Naive thymus-derived CD4-positive, alpha-beta T cell (primary cell): ENCODE data around the gene BAAT. TPM values are rescaled to one million over a fixed set of nuclear protein-coding genes. Genes with fewer than 3 reads are reported as not detected.
A peak's percentile ranks its signal among the peaks of the same experiment; 100 is the strongest.

Source experiments
- ATAC-seq: fragments of 150-1000 bp; cut with Tn5 transposase; 2 replicates; pipeline ENCODE4 v1.10.0; 2021; ENCODE audit warnings: mild to moderate bottlenecking, moderate library complexity
- CTCF ChIA-PET: fragments of 350-600 bp; sonication (Branson Sonifier 250); formaldehyde crosslinking; loops from one replicate; lab custom pipeline; 2021; ENCODE audit warnings: antibody characterized with exemption; lab: Charles Lee
- POLR2A ChIA-PET: fragments of 350-600 bp; sonication (Branson Sonifier 250); formaldehyde crosslinking; loops from one replicate; lab custom pipeline; 2021; ENCODE audit warnings: antibody characterized with exemption, inconsistent platforms; lab: Charles Lee
- DNase-seq, 9 donors: peaks; one replicate each; pipeline versions ENCODE4 v3.0.0 to v3.0.0-alpha.2; 2020 to 2022; ENCODE audit warnings: mixed read lengths in 1 of 9
- H3K27ac ChIP-seq: one replicate; pipeline ENCODE4 v1.7.0; 2013; ENCODE audit warnings: mild to moderate bottlenecking, low read depth, low read length, moderate library complexity
- H3K27me3 ChIP-seq, 2 donors: one replicate each; pipeline ENCODE4 v1.7.0; 2013; ENCODE audit warnings: low read length in 2 of 2, mild to moderate bottlenecking in 2 of 2, moderate library complexity in 2 of 2; ENCODE audit not compliant: control insufficient read depth in 2 of 2, insufficient read depth in 2 of 2
- H3K36me3 ChIP-seq, 3 experiments: 1 replicate in 2 of 3; 2 replicates in 1 of 3; pipeline ENCODE4 v1.7.0; 2013; ENCODE audit warnings: low read length in 3 of 3, mild to moderate bottlenecking in 3 of 3, moderate library complexity in 1 of 3; ENCODE audit not compliant: insufficient read depth in 3 of 3, control insufficient read depth in 2 of 3
- H3K4me1 ChIP-seq, 2 donors: one replicate each; pipeline ENCODE4 v1.7.0; 2013; ENCODE audit warnings: low read length in 2 of 2, mild to moderate bottlenecking in 2 of 2, moderate library complexity in 1 of 2; ENCODE audit not compliant: control insufficient read depth in 2 of 2, insufficient read depth in 2 of 2
- H3K4me3 ChIP-seq: 2 replicates; pipeline ENCODE4 v1.7.0; 2013; ENCODE audit warnings: mild to moderate bottlenecking, low read length
- H3K9me3 ChIP-seq, 3 experiments: 1 replicate in 2 of 3; 2 replicates in 1 of 3; pipeline ENCODE4 v1.7.0; 2013; ENCODE audit warnings: low read length in 3 of 3; ENCODE audit not compliant: control insufficient read depth in 2 of 3
- H3K27ac Mint-ChIP-seq, 9 donors: one replicate each; pipeline ENCODE4 v1.8.0; 2020 to 2022; ENCODE audit warnings: mixed read lengths in 9 of 9, mild to moderate bottlenecking in 8 of 9, moderate library complexity in 5 of 9, inconsistent platforms in 2 of 9
- H3K27me3 Mint-ChIP-seq, 5 donors: one replicate each; pipeline ENCODE4 v1.8.0; 2021 to 2022; ENCODE audit warnings: mixed read lengths in 5 of 5, mild to moderate bottlenecking in 1 of 5
- H3K36me3 Mint-ChIP-seq, 5 donors: one replicate each; pipeline ENCODE4 v1.8.0; 2020 to 2022; ENCODE audit warnings: mixed read lengths in 5 of 5, mild to moderate bottlenecking in 3 of 5, inconsistent platforms in 1 of 5
- H3K4me1 Mint-ChIP-seq, 7 donors: one replicate each; pipeline ENCODE4 v1.8.0; 2020 to 2022; ENCODE audit warnings: mixed read lengths in 7 of 7, mild to moderate bottlenecking in 3 of 7, inconsistent platforms in 1 of 7
- H3K4me3 Mint-ChIP-seq, 10 donors: one replicate each; pipeline ENCODE4 v1.8.0; 2020 to 2022; ENCODE audit warnings: mild to moderate bottlenecking in 10 of 10, mixed read lengths in 10 of 10, moderate library complexity in 6 of 10, inconsistent platforms in 2 of 10
- H3K9me3 Mint-ChIP-seq, 11 donors: one replicate each; pipeline ENCODE4 v1.8.0; 2020 to 2022; ENCODE audit warnings: mixed read lengths in 11 of 11, mild to moderate bottlenecking in 4 of 11, inconsistent platforms in 1 of 11, moderate library complexity in 1 of 11
- intact Hi-C, 2 donors: fragments of 100-400 bp; cut with micrococcal nuclease; formaldehyde crosslinking; loops; one replicate each; pipeline ENCODE4 v1.15.1; 2023
- polyA plus RNA-seq, 2 donors: library from polyadenylated mRNA; unstranded; fragments of 300-500 nt; fragmentation: Illumina TruSeq; gene quantifications; one replicate each; pipeline ENCODE4 v1.2.3, GENCODE V29; 2021
- total RNA-seq, 6 experiments: library from RNA in 5 of 6; stranded (reverse) in 5 of 6; gene quantifications; 1 replicate in 5 of 6; 2 replicates in 1 of 6; pipeline ENCODE4 v1.2.3 and lab custom pipeline; 2021 to 2026

Gene BAAT
- total and polyA plus RNA-seq, 7 experiments from 2014 or later: 0.07 TPM; not detected in 6

- H3K9me3 Mint-ChIP-seq: peaks cover 0 to 21% (median 6%) of the 10 kb centered on the region in 11 donors
- CTCF ChIA-PET: no interaction called here
- intact Hi-C loops: loop anchor here (5.0 to 10.0 kb wide), 6 partner anchors 60 to 1297 kb away; partner anchors contain the start of genes ERP44 (in 1 of the 2), INVS (in 1 of the 2) and MSANTD3 (in 1 of the 2)
- H3K27me3 Mint-ChIP-seq: no peaks in the 10 kb centered on the region
- peaks cover 40 to 87% (median 78%) of the 10 kb centered on the region in 7 donors for H3K4me1 Mint-ChIP-seq
- Histone ChIP-seq H3K27me3 (no peaks in the 10 kb centered on the region), H3K36me3 (peaks cover 0 to 12% (median 7%) of the 10 kb centered on the region in 3 experiments), H3K9me3 (no peaks in the 10 kb centered on the region), H3K4me1 (peaks cover 15 to 22% of the 10 kb centered on the region in 2 donors), H3K27ac (no peak overlapping the region), H3K4me3 (no peak overlapping the region)
- ATAC-seq: no peak
- H3K36me3 Mint-ChIP-seq: peaks cover 3 to 61% (median 49%) of the 10 kb centered on the region in 5 donors
- H3K27ac Mint-ChIP-seq: peak overlapping the region in 1 of 9 donors; percentile 87
- POLR2A ChIA-PET: interaction anchor here (1.1 kb wide), 1 partner anchor 16 kb away, joined by 6 read pairs; no protein-coding TSS in a partner anchor
- no peak for DNase-seq
- peak overlapping the region in 8 of 10 donors; percentile 8 to 98 (median 42) for H3K4me3 Mint-ChIP-seq
Measured at GRCh38 chr9:101394687-101395086, 9.9 kb upstream of the BAAT start.

- Histone ChIP-seq H3K4me3 (no peak overlapping the region), H3K27me3 (no peaks in the 10 kb centered on the region), H3K36me3 (peaks cover 0 to 19% (median 9%) of the 10 kb centered on the region in 3 experiments), H3K27ac (no peak overlapping the region), H3K4me1 (peaks cover 9 to 17% of the 10 kb centered on the region in 2 donors), H3K9me3 (no peaks in the 10 kb centered on the region)
- H3K9me3 Mint-ChIP-seq: peaks cover 0 to 21% (median 6%) of the 10 kb centered on the region in 11 donors
- intact Hi-C loops: loop anchor here in 1 of 2 donors (10.0 kb wide), 1 partner anchor 62 kb away; no protein-coding TSS in a partner anchor
- ATAC-seq: no peak
- ChIA-PET POLR2A (no interaction called here), CTCF (no interaction called here)
- peaks cover 35 to 78% (median 69%) of the 10 kb centered on the region in 7 donors for H3K4me1 Mint-ChIP-seq
- peaks cover 3 to 69% (median 54%) of the 10 kb centered on the region in 5 donors for H3K36me3 Mint-ChIP-seq
- peak overlapping the region in 5 of 9 donors; percentile 5 to 72 (median 40) for H3K27ac Mint-ChIP-seq
- no peak for DNase-seq
- no peaks in the 10 kb centered on the region for H3K27me3 Mint-ChIP-seq
- peak overlapping the region in 4 of 10 donors; percentile 22 to 67 (median 38) for H3K4me3 Mint-ChIP-seq
Measured at GRCh38 chr9:101393135-101393534, 8.3 kb upstream of the BAAT start.

- intact Hi-C loops: no loop called here
- Mint-ChIP-seq H3K27me3 (no peaks in the 10 kb centered on the region), H3K9me3 (peaks cover 4 to 28% (median 12%) of the 10 kb centered on the region in 11 donors), H3K36me3 (peaks cover 6 to 58% (median 50%) of the 10 kb centered on the region in 5 donors), H3K27ac (peak overlapping the region in 6 of 9 donors; percentile 35 to 86 (median 64)), H3K4me3 (no peak overlapping the region), H3K4me1 (peaks cover 8 to 39% (median 30%) of the 10 kb centered on the region in 7 donors)
- peaks cover 0 to 19% (median 9%) of the 10 kb centered on the region in 3 experiments for H3K36me3 ChIP-seq
- ChIA-PET POLR2A (interaction anchor here (1.1 to 1.6 kb wide), 2 partner anchors 10 to 146 kb away, joined by 3 to 6 read pairs; partner anchors contain the start of genes MRPL50 and ZNF189), CTCF (interaction anchor here (0.7 kb wide), 2 partner anchors 28 to 1339 kb away, joined by 3 read pairs; no protein-coding TSS in a partner anchor)
- H3K27ac ChIP-seq: no peak overlapping the region
- H3K9me3 ChIP-seq: peaks cover 0 to 9% (median 0%) of the 10 kb centered on the region in 3 experiments
- no peaks in the 10 kb centered on the region for H3K4me1 ChIP-seq
- H3K4me3 ChIP-seq: no peak overlapping the region
- no peak for ATAC-seq
- DNase-seq: no peak
- no peaks in the 10 kb centered on the region for H3K27me3 ChIP-seq
Measured at GRCh38 chr9:101388507-101388993, 3.7 kb upstream of the BAAT start.

- peak in 4 of 9 donors; percentile 11 to 17 (median 14) for DNase-seq
Measured at GRCh38 chr9:101387871-101388506, 3.2 kb upstream of the BAAT start.

GRCh38 chr9:101383361-101383760, 1.4 kb downstream of the BAAT start:
- CTCF ChIA-PET: no interaction called here
- peaks cover 0 to 7% (median 3%) of the 10 kb centered on the region in 7 donors for H3K4me1 Mint-ChIP-seq
- H3K27ac Mint-ChIP-seq: no peak overlapping the region
- intact Hi-C loops: no loop called here
- Histone ChIP-seq H3K36me3 (no peaks in the 10 kb centered on the region), H3K4me1 (no peaks in the 10 kb centered on the region), H3K27me3 (no peaks in the 10 kb centered on the region), H3K9me3 (peaks cover 0 to 9% (median 0%) of the 10 kb centered on the region in 3 experiments), H3K4me3 (no peak overlapping the region), H3K27ac (no peak overlapping the region)
- H3K9me3 Mint-ChIP-seq: peaks cover 0 to 19% (median 7%) of the 10 kb centered on the region in 11 donors
- no peak for ATAC-seq
- POLR2A ChIA-PET: interaction anchor here (1.3 kb wide), 1 partner anchor 15 kb away, joined by 3 read pairs; the partner anchor contains the start of genes MRPL50 and ZNF189
- H3K36me3 Mint-ChIP-seq: peaks cover 5 to 16% (median 15%) of the 10 kb centered on the region in 5 donors
- DNase-seq: no peak
- H3K4me3 Mint-ChIP-seq: no peak overlapping the region
- H3K27me3 Mint-ChIP-seq: peaks cover 0 to 5% (median 0%) of the 10 kb centered on the region in 5 donors

More at GRCh38 chr9:101387871-101388506, 3.2 kb upstream of the BAAT start:
- no peaks in the 10 kb centered on the region for H3K4me1 ChIP-seq
- no peak overlapping the region for H3K4me3 ChIP-seq
- Mint-ChIP-seq H3K36me3 (peaks cover 6 to 52% (median 46%) of the 10 kb centered on the region in 5 donors), H3K27ac (peak overlapping the region in 8 of 9 donors; percentile 33 to 86 (median 64)), H3K9me3 (peaks cover 4 to 29% (median 11%) of the 10 kb centered on the region in 11 donors), H3K4me3 (no peak overlapping the region), H3K27me3 (no peaks in the 10 kb centered on the region), H3K4me1 (peaks cover 7 to 35% (median 26%) of the 10 kb centered on the region in 7 donors)
- ChIA-PET CTCF (interaction anchor here (0.7 kb wide), 1 partner anchor 27 kb away, joined by 3 read pairs; no protein-coding TSS in a partner anchor), POLR2A (interaction anchor here (1.1 kb wide), 1 partner anchor 146 kb away, joined by 3 read pairs; no protein-coding TSS in a partner anchor)
- H3K9me3 ChIP-seq: peaks cover 0 to 9% (median 0%) of the 10 kb centered on the region in 3 experiments
- intact Hi-C loops: no loop called here
- no peaks in the 10 kb centered on the region for H3K27me3 ChIP-seq
- H3K27ac ChIP-seq: no peak overlapping the region
- H3K36me3 ChIP-seq: peaks cover 0 to 19% (median 9%) of the 10 kb centered on the region in 3 experiments
- peak; percentile 82 for ATAC-seq

- Mint-ChIP-seq H3K27ac (no peak overlapping the region), H3K4me1 (no peaks in the 10 kb centered on the region), H3K9me3 (peaks cover 0 to 26% (median 10%) of the 10 kb centered on the region in 11 donors), H3K4me3 (no peak overlapping the region), H3K27me3 (peaks cover 0 to 13% (median 0%) of the 10 kb centered on the region in 5 donors), H3K36me3 (peaks cover 5 to 16% (median 10%) of the 10 kb centered on the region in 5 donors)
- DNase-seq (no peak), ATAC-seq (no peak)
- no peaks in the 10 kb centered on the region for H3K27me3 ChIP-seq
- ChIA-PET POLR2A (no interaction called here), CTCF (no interaction called here)
- H3K27ac ChIP-seq: no peak overlapping the region
- H3K4me1 ChIP-seq: no peaks in the 10 kb centered on the region
- peaks cover 0 to 9% (median 0%) of the 10 kb centered on the region in 3 experiments for H3K9me3 ChIP-seq
- no peaks in the 10 kb centered on the region for H3K36me3 ChIP-seq
- H3K4me3 ChIP-seq: no peak overlapping the region
- intact Hi-C loops: no loop called here
Measured at GRCh38 chr9:101381833-101382342, 2.9 kb downstream of the BAAT start.
